HG03442 (cell line): ENCODE results near the gene RAX2.

Experiments
- ATAC-seq: cut with Tn5 transposase; IDR thresholded peaks from one replicate; pipeline ENCODE4 v1.9.1; 2021; ENCODE audit warnings: mild to moderate bottlenecking, moderate library complexity; ENCODE audit not compliant: unreplicated experiment

Gene RAX2

DNA sequence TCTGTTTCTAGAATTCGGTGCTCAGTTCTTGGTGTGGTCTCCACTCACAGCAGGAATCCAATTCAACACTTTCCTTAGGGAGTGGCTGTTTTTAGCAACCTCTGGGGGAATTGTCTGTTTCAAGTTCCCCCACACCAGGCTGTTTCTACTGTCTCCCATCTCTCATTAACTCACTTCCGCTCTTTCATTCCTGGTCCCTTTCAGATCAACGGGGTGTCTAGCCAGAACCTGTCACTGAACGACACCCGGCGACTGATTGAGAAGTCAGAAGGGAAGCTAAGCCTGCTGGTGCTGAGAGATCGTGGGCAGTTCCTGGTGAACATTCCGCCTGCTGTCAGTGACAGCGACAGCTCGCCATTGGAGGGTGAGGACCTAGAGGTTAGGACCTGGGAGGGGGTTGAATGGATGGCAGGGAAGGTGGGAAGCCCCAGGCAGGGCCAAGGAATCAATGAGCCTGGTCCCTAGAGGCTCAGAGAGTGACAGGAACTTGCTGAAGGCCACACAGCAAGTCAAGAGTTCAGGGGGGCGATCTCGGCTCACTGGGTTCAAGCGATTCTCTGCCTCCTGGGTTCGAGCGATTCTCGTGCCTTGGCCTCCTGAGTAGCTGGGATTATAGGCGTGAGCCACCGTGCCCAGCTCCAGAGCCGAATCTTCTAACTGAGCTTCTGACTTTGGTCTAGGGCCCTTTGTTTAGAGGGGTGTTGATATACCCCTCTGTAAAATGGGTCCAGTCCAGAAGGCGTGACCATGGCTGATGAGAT is 38.3 kb downstream of the RAX2 start:
- no peak for ATAC-seq

DNA sequence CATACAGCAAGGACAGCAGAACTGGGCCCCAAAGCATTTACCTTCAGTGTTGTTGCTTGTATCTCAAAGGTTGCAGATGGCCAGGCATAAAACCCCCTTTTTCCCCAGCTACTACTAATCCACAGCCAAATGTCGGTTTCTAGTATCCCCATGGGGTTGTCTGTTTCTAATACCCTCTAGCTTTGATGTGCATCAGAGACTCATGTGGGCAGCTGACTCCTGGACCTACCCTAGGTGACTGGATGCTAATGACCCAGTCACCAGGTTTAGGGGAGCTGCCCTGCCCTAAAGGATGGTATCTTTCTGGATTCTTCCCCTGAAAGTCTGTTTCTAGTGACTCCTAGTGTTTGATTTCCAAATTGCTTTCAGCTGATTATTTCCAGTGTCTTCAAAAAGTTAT is 39.9 kb downstream of the RAX2 start:
- ATAC-seq = no peak

DNA sequence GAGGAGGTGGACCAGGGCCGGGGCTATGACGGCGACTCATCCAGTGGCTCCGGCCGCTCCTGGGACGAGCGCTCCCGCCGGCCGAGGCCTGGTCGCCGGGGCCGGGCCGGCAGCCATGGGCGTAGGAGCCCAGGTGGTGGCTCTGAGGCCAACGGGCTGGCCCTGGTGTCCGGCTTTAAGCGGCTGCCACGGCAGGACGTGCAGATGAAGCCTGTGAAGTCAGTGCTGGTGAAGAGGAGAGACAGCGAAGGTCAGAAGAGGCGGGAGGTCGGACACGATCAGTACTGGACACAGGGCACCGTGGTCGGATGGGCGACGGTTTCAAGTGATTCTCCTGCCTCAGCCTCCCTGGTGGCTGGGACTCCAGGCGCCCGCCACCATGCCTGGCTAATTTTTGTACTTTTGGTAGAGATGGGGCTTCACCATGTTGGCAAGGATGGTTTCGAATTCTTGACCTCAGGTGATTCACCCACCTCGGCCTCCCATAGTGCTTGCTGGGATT is 41.5 kb downstream of the RAX2 start:
- ATAC-seq = no peak

DNA sequence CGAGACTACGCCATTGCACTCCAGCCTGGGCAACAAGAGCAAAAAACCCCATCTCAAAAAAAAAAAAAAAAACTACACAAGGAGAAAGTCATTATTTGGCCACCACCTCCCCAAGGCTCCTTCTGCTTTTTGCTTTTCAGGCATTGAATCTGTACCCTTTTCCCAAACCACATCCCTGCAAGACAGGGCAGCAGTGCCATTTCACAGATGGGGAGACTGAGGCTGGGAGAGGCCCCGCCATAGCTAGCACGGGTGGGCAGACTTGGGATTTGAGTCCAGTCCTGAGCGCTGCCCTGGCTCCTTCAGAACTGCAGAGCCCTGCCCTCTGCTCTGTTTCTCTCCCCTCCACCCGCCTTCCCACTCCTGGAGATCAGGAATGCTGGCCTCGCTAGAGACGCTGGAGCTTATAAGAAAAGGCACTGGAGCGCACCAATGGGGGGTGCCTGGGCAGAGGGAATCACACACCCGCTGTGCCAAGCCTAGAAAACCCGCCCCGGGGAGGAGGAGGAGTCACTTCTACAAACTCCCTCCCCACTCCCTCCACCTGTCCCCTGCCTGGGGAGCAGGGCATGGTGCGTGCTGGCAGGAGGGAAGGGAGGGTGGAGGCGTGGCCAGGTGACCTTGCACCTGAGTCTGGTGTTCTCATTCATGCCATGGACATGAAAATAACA is 46.3 kb downstream of the RAX2 start:
- ATAC-seq = no peak

DNA sequence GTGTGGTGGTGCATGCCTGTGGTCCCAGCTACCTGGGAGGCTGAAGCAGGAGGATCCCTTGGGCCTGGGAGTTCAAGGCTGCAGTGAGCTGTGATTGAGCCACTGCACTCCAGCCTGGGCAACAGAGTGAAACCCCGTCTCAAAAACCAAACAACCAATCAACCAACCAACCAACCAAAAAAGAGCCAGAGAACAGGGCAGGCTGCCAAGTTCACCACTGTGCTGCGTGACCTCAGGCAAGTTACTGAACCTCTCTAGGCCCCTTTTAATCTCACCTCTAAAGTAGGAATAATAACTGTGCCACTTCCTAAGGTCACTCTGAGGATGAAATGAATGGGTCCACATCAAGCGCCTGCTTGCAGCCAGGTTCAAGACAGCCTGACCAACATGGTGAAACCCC is 46.9 kb downstream of the RAX2 start:
- ATAC-seq = no peak

DNA sequence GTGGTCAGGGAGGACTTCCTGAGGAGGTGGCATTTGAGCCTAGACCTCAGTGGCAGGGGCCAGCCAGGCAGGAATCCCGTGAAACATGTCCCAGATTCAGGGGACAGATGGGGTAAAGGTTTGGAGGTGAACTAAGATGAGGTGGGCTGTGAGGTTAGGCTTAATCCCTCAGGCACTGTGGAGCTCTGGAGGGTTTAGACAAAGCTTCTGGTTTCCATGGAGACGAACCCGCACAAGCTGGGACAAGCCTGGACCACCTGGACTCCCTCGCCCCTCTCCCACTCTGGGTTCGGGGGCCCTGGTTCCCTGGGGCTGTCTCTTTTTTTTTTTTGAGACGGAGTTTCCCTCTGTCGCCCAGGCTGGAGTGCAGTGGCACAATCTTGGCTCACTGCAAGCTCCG is 48.1 kb downstream of the RAX2 start:
- ATAC-seq = no peak

DNA sequence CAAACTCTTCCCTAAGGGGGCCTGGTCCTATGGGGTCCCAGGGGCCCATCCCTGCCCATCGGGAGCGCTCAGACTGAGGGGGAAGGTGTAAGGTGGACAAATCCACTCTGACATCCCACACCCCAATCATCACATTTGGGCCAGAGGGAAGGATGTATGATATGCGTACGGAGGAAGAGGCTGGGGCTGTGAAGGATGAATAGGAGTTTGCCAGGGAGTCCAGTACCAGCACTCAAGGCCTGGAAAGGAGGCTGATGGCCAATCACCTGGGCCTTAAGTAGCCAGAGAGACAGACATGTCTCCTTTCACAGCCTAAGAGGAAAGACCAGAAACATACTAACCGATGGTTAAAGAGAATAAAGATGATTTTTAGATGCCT is 48.9 kb downstream of the RAX2 start:
- no peak for ATAC-seq

DNA sequence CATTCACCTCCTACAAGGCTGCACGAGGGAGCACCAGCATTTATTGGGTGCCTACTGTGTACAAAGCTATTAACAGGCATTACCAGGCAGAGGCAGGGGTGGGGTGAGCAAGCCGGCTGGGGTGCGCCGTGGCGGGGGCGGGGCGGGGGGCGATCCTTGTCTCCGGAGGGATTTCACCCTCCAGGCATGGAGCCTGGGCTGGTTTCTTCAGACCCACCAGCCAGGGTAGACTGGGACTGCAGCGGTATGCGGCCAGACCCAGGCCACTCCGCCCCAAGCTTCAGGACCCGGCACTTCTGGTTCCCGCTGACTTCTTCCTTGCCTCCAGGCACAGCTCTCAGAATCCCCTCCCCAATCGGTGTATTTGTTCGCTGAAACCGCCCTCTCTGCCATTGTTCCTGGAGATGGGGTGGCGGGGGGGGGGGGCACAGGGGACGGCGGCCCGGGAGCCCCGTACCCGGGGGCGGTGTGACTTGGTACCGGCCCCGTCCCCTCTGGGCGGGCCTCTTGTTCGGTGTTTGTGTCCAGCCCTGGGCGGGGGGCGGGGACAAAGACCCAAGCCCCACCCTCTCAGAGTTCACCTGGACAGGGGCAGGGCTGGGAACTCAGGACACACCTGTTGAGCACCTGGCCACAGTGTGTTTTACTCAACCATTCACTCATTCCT is 49.5 kb downstream of the RAX2 start:
- no peak for ATAC-seq

DNA sequence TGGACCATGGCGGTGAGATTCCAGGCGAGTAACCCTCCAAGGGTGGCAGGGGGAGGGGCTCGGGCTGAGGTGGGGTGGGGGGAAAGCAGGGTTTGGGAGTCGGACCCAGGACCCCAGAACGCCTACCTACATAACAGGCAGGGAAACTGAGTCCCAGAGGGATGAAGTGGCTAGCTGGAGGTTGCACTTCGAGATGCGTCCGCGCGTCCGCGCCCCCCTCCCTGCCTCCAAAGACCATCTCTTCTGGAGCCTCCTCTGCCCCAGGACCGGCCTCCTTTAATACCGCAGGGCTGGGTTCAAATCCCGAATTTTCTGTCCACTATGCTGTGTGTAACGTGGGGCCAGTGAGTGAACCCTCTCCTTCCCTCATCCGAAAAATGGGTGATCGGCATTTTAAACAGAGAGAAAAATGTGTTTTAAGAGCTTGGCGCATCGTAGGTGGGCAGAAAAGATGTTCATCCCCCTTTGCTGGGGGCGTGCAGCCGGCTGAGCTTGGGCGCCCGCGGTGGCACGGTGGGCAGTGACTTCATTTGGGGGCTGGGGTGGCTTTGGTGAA is 50.1 kb downstream of the RAX2 start:
- no peak for ATAC-seq

DNA sequence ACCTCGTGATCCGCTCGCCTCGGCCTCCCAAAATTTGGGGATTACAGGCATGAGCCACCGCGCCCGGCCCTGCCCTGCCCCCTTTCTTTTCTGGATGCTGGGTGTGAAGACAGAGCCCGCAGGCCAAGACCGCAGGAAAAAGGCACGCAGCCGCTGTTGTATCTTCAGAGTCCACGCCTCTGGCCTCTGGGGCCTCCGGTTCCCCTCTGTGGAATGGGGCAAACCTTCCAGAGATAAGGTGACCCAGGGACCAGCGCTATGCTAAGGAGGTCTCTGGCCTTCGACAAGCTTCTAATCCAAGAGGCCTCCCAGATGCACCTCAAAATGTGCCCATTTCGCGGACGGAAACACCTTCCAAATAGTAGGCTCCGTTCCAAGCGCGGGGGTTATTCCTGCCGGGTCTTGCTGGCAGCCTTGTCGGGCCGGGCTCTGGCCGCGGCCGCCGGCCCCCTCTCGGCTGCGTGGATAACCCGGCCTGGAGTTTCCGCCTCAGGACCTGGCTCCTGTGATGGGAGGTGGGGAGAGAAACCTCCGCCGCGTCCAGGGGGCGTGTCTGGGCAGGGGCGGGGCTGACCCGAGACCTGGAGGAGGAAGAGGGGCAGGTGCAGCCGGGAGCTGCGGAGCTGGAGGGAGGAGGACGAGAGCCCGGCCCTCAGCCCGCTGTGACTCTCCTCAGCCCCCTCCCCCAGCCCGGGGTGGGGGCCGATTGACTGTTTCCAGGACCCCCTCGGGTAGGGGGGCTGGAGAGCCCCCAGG is 50.7 kb downstream of the RAX2 start:
- ATAC-seq = no peak

DNA sequence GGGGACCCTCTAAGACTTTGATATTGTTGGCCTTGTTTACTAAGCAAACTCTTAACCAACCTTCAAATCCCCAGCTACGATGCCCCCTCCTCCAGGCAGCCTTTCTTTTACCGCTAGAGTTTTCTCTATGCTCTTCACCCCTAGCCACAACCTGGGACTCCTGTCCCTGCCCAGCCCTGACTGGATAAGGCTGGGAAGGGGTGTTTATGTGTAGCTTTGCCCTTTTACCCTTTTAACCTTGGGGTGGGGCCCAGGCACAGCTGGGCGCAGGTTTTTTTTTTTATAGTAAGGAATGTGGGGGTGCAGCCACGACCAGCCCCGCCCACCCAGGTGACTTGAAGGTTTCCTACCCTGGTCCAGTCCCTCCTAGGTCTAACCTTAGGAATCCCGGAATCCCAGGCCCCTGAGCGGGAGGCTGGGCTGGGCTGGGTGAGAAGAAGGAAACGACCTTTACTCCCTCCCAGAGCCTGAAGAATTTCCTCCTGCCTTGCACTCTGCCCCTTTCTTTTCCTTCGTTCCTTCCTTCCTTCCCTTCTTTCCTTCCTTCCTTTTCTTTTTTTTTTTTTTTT is 51.6 kb downstream of the RAX2 start:
- ATAC-seq = no peak

DNA sequence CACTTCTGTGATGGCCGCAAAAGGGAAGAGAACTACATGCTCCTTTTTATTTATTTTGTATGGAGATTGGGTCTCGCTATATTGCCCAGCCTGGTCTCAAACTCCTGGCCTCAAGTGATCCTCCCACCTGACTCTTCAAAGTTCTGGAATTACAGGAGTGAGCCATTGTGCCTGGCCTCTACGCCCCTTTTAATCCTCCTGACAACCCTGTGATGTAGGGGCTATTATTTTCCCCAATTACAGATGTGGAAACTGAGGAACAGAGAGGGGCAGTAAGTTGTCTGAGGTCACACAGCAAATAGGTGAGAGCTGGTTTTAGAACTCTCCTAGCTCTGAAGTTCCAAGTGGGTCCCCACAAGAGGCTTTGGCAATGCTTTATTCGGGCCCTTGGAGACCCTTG is 52.2 kb downstream of the RAX2 start:
- no peak for ATAC-seq
